HG03039 (cell line): ENCODE results near the gene MFAP4.

Experiments
- ATAC-seq: cut with Tn5 transposase; IDR thresholded peaks from one replicate; pipeline ENCODE4 v1.9.1; 2021; ENCODE audit warnings: mild to moderate bottlenecking, moderate library complexity; ENCODE audit not compliant: unreplicated experiment

MFAP4 gene

DNA sequence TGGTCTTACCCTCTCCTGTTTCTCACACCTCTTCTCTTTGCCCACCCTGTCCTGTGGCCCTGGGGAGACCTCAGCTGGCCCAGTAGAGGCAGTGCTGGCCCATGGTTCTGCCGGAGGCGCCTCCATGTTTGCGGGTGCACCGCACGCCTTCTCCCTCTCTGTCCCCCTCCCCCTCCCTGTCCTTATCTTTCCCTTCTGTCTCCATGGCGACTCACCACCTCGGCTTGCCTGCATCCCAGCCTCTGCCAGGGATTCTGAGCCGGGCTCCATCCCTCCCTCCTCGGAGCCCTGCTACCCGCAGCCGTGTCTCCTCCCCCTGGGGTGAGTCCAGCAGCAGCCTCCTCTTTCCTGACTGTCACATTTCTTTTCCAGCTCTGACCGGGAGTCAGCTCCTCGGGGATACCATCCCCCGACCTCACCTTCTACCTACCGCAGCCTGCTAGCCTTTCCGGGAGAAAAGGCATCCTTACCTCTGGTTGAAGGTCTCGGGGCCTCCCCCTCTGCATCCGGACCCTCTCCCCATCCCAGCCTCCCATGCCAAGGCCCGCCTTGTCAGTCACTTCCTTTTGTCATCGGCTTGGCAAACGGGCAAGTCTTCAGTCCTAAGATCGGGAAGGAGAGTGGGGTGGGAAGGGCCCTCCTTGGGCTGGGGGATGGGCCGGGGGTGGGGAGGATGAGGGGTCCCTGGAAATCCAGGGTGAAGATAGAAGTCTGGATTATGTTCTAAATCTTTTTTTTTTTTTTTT is 24.1 kb upstream of the MFAP4 start, which contains the start of gene RNF112:
Gene RNF112 (plus strand): TSS at position 358 of the 746 bp plus-strand sequence. CDS start 177 bp downstream, at position 535.
- no peak for ATAC-seq

GRCh38 chr17:19410091-19410490 is 23.1 kb upstream of the MFAP4 start:
- no peak for ATAC-seq

DNA sequence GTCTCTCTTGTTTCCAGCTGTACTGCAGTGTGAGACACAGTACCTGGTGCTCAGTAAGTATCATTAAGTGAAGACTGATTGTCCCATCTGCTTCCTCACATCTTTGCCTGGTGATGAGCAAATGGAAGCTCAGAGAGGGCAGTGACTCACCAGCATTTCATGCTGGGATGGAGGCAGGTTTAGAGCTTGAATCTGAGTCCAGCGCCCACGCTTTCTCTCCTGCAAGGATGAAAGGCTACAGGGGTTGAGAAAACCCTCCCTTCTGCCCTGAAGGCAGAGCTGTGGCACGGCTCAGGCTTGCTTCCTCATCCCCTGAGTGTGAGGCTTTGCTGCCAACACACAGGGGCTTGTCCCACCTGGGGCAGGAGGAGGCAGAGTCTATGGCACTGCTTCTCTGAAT is 22.5 kb upstream of the MFAP4 start:
- ATAC-seq, result no peak

DNA sequence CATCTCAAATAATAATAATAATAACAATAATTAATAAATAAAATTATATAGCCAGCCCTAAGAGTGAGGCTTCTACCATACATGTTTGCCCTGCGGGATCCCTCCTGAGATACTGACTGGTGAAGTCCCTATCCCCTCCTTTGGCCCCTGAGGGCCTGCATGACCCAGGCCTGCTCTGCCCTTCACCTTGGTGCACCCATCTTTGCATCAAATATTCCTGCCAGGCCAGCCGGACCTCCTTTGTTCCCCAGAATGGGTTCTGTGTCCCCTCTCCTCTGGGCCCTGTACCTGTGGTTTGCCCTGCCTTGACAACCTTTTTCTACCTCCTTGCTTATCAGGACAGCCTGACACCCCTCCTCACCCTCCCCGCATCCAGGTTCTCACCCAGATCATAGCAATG is 22.1 kb upstream of the MFAP4 start:
- no peak for ATAC-seq

GRCh38 chr17:19408346-19408710 is 21.3 kb upstream of the MFAP4 start:
- no peak for ATAC-seq

- ATAC-seq, result no peak
Measured at GRCh38 chr17:19407601-19408345, 20.8 kb upstream of the MFAP4 start.

GRCh38 chr17:19405114-19405513 is 18.1 kb upstream of the MFAP4 start:
- ATAC-seq, result no peak

- no peak for ATAC-seq
Measured at GRCh38 chr17:19404264-19404663, 17.3 kb upstream of the MFAP4 start.

GRCh38 chr17:19403021-19403420 is 16.0 kb upstream of the MFAP4 start:
- no peak for ATAC-seq

DNA sequence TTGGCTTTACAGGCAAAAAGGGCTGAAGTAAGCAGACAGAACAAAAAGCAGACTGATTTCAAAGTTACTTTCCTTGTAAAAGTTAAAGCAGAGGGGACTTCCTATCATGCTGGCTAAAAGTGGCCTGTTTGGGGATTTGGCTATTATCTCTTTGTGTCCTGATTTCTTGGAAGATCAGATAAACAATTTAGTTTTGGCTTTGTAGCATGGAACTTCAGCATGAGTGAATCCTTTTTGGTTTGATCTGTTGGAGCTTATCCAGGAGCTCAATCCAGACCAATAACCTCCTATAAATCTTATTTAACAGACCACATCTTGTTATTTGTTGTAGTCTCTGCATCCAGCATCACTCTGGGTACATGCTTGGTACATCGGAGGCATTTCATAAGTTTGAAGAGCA is 15.2 kb upstream of the MFAP4 start:
- ATAC-seq, result no peak

DNA sequence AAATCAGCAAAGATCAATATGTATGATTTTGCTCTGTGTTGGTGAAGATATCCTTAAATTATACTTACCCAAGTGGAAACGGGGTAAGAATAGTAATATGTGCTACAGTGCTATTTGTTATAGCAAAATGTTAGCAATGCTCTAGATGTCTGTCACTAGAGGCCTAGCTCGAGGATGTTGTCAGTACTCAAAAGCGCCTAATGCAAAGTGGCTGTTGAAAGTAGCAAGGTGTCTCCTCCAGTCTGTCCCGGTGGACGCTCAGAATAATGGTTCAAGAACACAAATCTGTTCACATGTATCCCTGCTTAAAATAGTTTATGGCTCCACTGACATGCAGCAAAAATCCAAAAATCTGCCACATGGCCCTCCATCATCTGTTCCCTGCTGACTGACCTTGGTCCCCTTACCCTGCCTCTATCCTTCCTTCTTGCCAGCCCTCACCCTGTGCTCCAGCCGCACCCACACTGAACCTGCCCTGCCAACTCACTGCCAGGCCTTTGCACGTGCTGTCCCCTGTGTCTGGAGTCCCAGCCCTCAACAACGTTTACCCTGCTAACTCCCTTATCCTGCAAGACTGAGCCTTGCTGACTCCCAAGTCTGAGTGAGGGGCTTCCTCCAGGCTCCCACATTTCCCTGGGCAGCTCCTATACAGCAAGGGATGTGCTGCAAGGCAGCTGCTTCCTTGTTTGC is 14.5 kb upstream of the MFAP4 start:
- no peak for ATAC-seq

DNA sequence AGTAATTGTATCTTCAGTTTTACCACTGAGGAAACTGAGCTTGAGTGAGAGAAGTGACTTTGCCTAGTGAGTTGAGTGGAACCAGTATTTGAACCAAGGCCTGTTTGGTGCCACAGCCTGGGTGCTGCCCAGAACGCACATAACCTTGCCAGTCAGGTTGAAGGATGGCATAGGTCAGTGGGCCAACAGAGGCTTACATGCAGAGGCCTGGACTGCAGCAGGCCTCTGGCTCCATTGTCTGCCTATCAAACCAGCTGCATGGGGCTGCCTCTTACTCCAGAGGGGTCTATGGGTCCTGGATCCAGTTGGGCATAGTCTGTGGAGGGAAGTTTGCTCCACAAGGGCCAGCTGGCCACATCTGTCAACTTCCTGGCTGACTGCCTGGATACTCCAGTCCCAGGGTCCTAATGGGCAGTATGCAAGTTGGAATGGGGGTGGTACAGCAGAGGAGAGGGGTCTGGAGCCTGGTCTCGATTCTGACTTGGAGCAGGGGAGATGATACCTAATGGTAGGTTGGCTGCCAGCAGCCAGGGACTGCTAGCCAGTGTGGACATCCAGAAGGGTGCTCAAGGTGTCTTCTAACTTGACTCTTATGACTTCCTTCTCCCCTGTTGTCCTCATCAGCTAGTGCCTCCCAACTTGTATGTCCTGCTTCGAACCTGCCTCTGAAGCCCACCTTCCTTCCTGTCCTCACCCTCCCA is 12.9 kb upstream of the MFAP4 start:
- no peak for ATAC-seq

- ATAC-seq, result no peak
Measured at GRCh38 chr17:19398301-19399181, 11.6 kb upstream of the MFAP4 start.

GRCh38 chr17:19397556-19398041 is 10.6 kb upstream of the MFAP4 start:
- no peak for ATAC-seq

GRCh38 chr17:19392303-19392702 is 5.3 kb upstream of the MFAP4 start:
- ATAC-seq, result no peak

DNA sequence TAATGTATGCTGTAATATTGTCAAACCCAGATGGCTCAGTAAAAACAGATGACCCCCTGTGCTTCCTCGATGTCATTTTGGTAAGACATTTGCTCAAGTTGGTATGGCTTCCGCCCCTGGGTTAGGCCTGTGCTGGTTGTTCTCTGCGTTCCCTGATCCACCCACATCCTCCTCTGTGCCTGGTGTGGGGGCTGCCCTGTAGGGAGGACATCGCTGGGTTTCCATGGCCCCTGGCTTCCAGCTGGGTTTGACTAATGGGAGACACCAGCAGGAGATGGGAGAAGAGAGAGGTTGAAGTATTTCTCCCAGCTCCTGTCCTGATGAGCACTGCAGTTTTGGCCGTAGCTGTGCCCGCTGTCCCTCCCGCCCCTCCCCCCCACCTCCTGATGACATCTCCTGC is 4.4 kb upstream of the MFAP4 start:
- ATAC-seq, result no peak

- ATAC-seq, result no peak
Measured at GRCh38 chr17:19390951-19391350, 4.0 kb upstream of the MFAP4 start.

DNA sequence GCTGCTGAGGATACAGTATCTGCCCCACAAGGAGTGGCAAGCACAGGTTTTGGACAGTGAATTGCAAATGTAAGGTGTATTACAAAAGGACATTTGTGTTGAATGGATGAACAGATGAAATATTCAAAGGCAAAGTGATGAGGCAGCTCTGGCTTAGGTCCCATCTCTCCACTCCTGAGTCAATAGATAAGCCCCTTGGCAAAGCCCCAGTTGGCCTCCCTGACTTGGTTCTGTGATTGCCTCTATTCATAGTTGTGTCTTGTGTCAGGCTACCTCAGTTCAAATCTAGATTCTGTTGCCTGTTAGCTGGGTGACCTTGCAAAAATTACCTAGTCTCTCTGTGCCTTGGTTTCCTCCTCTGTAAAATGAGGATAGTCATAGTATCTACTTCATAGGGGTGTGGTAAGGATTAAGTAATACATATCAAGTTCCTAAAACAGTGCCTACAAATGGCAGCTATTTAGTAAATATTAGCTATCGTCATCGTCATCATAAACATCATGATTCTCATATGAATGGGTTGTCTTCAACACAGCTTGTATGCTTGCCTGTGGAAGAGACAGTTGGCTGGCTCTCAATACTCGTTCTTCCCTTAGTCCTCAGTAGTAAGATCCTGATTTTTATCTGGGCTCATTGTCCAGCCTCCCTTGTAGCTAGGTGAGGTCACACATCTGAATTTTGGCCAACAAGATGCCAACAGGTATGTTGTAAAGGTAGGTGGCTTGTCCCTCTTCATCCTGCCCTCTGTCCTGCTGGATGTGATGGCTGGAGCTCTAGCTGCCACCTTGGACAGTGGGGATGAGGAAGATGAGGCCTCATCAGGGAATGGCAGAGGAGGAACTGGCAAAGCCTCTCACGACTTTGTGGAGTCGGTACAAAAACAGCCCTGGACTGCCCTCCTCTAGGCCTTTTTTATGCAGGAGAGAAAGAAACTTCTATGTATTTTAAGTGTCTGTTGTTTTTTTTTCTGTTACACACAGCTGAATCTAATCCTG is 2.1 kb upstream of the MFAP4 start:
- ATAC-seq, result no peak
